MM.1S (cell line): ENCODE results near the gene HMGA1.

Source experiments
- EZH2 ChIP-seq: fragments of 300-600 bp; sonication (generic); optimal IDR thresholded peaks from 2 replicates; pipeline ENCODE3; 2017; ENCODE audit warnings: low read depth, mild to moderate bottlenecking, antibody characterized with exemption, low read length, mixed read lengths
- TF ChIP-seq, protein P1 (sequence below): fragments of 300-600 bp; sonication (generic); IDR thresholded peaks from 2 replicates; pipeline ENCODE4 v1.5.1; 2016; ENCODE audit warnings: antibody characterized with exemption, low read length, mixed read lengths

DNA sequence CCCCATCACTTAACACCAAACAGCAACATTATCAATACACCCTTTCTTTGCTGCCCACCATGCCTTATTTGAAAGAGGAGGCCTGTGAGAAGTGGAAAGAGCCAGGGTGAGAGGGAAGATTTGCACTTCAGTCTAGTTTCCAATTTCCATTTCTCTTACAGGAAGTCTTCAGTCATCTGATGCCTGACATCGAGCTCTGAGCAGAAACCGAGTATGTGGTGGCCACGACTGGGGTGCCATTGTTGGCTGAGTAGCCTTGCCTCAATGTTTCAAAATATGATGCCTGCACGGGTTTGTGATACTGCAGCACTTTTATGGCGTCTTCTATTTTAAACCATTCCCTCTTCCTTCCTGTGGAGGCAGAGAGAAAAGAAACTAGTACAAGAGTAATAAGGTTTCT lies 51.9 kb downstream of the HMGA1 start:
- TF ChIP-seq, protein P1, sequence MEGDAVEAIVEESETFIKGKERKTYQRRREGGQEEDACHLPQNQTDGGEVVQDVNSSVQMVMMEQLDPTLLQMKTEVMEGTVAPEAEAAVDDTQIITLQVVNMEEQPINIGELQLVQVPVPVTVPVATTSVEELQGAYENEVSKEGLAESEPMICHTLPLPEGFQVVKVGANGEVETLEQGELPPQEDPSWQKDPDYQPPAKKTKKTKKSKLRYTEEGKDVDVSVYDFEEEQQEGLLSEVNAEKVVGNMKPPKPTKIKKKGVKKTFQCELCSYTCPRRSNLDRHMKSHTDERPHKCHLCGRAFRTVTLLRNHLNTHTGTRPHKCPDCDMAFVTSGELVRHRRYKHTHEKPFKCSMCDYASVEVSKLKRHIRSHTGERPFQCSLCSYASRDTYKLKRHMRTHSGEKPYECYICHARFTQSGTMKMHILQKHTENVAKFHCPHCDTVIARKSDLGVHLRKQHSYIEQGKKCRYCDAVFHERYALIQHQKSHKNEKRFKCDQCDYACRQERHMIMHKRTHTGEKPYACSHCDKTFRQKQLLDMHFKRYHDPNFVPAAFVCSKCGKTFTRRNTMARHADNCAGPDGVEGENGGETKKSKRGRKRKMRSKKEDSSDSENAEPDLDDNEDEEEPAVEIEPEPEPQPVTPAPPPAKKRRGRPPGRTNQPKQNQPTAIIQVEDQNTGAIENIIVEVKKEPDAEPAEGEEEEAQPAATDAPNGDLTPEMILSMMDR: no peak
- no peak for TF ChIP-seq EZH2
